CD4-positive, alpha-beta T cell (primary cell): ENCODE measurements around the gene CDCP2. TPM values are rescaled to one million over a fixed set of nuclear protein-coding genes. Genes with fewer than 3 reads are reported as not detected.

Experiments used
- ATAC-seq: fragments of 200-7000 bp; cut with Tn5 transposase; one replicate; pipeline ENCODE4 v1.10.0; 2022; ENCODE audit warnings: mild to moderate bottlenecking; ENCODE audit not compliant: poor library complexity
- CTCF ChIA-PET: fragments of 350-600 bp; sonication (Branson Sonifier 250); formaldehyde crosslinking; loops from one replicate; lab custom pipeline; 2021; ENCODE audit warnings: antibody characterized with exemption, inconsistent platforms; lab: Charles Lee
- POLR2A ChIA-PET: fragments of 350-600 bp; sonication (Branson Sonifier 250); formaldehyde crosslinking; loops from one replicate; lab custom pipeline; 2021; ENCODE audit warnings: antibody characterized with exemption, inconsistent platforms; lab: Charles Lee
- DNase-seq, 14 experiments: peaks; one replicate each; pipeline ENCODE4 v3.0.0-alpha.2; 2013 to 2020; ENCODE audit warnings: mixed read lengths in 2 of 14
- H3K27ac ChIP-seq, 2 donors: one replicate each; pipeline versions ENCODE4 v1.5.1 to v1.7.0; 2013; ENCODE audit warnings: low read length in 2 of 2, low read depth in 1 of 2, mild to moderate bottlenecking in 1 of 2
- H3K27me3 ChIP-seq, 2 experiments: 1 replicate in 1 of 2; 2 replicates in 1 of 2; pipeline versions ENCODE4 v1.6.1 to v1.7.0; 2013; ENCODE audit warnings: low read length in 2 of 2, control low read depth in 1 of 2, mild to moderate bottlenecking in 1 of 2, moderate library complexity in 1 of 2; ENCODE audit not compliant: insufficient read depth in 2 of 2, control insufficient read depth in 1 of 2
- H3K36me3 ChIP-seq: one replicate; pipeline ENCODE4 v1.6.1; 2013; ENCODE audit warnings: low read length, control low read depth; ENCODE audit not compliant: insufficient read depth
- H3K4me1 ChIP-seq: one replicate; pipeline ENCODE4 v1.6.1; 2013; ENCODE audit warnings: low read length, control low read depth; ENCODE audit not compliant: insufficient read depth
- H3K4me3 ChIP-seq: one replicate; pipeline ENCODE4 v1.5.1; 2013; ENCODE audit warnings: mild to moderate bottlenecking, low read length, moderate library complexity
- H3K9me3 ChIP-seq, 2 experiments: 1 replicate in 1 of 2; 2 replicates in 1 of 2; pipeline versions ENCODE4 v1.6.1 to v1.7.0; 2013; ENCODE audit warnings: low read length in 2 of 2, mild to moderate bottlenecking in 2 of 2, control low read depth in 1 of 2, moderate library complexity in 1 of 2; ENCODE audit not compliant: control insufficient read depth in 1 of 2, insufficient read depth in 1 of 2
- H3K27ac Mint-ChIP-seq: one replicate; pipeline ENCODE4 v1.8.0; 2020; ENCODE audit warnings: mixed read lengths
- H3K27me3 Mint-ChIP-seq: one replicate; pipeline ENCODE4 v1.8.0; 2021; ENCODE audit warnings: mixed read lengths
- H3K36me3 Mint-ChIP-seq: one replicate; pipeline ENCODE4 v1.8.0; 2021; ENCODE audit warnings: low read depth, mixed read lengths
- H3K4me1 Mint-ChIP-seq: one replicate; pipeline ENCODE4 v1.8.0; 2021; ENCODE audit warnings: low read depth, mixed read lengths
- H3K4me3 Mint-ChIP-seq: one replicate; pipeline ENCODE4 v1.8.0; 2020; ENCODE audit warnings: mild to moderate bottlenecking, mixed read lengths
- H3K9me3 Mint-ChIP-seq: one replicate; pipeline ENCODE4 v1.8.0; 2020; ENCODE audit warnings: mixed read lengths
- intact Hi-C, 2 experiments: fragments of 100-400 bp; cut with DNase I in 1 of 2; cut with micrococcal nuclease in 1 of 2; formaldehyde crosslinking; loops; one replicate each; pipeline versions ENCODE4 v1.15.1 to v1.9.0; 2023 to 2025; cut with DNase I, micrococcal nuclease
- total RNA-seq, 174 experiments: library from RNA in 2 of 174; stranded (reverse) in 2 of 174; gene quantifications; one replicate each; pipeline ENCODE4 v1.2.3 and lab custom pipeline; 2021 to 2026
- TF ChIP-seq, protein P1 (sequence below): fragments of 200-600 bp; IDR thresholded peaks from one replicate; pipeline ENCODE4 v1.8.0; 2022; ENCODE audit warnings: antibody characterized with exemption, mild to moderate bottlenecking

CDCP2 gene
- total RNA-seq, 2 experiments from 2014 or later, result not detected

DNA sequence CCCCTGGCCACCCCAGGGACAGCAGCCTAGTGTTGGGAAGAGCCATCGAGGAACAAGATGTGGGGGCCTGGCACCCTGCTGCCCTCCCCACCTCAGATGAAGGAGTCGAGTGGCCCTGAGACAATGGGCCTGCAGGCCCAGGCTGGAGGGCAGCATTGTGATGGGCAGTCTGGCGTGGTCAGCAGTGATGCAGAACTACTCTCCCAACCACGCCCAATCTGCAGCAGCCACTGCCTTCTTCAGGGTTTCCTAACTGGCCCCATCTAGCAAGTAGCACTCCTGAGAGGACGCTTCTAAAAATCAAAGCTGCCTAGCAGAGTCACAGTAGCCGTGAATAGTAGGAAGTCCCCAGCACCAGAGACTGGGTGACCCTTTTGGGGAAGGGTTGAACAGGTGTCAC, 18.5 kb downstream of the CDCP2 start:
- DNase-seq, result no peak
- Histone ChIP-seq H3K27ac (no peak overlapping the region), H3K27me3 (no peaks in the 10 kb centered on the region), H3K9me3 (peaks cover 0 to 4% of the 10 kb centered on the region in 2 experiments), H3K36me3 (no peaks in the 10 kb centered on the region), H3K4me3 (no peak overlapping the region), H3K4me1 (no peaks in the 10 kb centered on the region)
- no peak overlapping the region for H3K27ac Mint-ChIP-seq
- intact Hi-C loops, result no loop called here
- H3K27me3 Mint-ChIP-seq, result no peaks in the 10 kb centered on the region
- H3K9me3 Mint-ChIP-seq, result no peaks in the 10 kb centered on the region
- CTCF ChIA-PET, result no interaction called here
- H3K4me1 Mint-ChIP-seq, result no peaks in the 10 kb centered on the region
- H3K4me3 Mint-ChIP-seq, result no peak overlapping the region
- H3K36me3 Mint-ChIP-seq, result no peaks in the 10 kb centered on the region
- TF ChIP-seq, protein P1, sequence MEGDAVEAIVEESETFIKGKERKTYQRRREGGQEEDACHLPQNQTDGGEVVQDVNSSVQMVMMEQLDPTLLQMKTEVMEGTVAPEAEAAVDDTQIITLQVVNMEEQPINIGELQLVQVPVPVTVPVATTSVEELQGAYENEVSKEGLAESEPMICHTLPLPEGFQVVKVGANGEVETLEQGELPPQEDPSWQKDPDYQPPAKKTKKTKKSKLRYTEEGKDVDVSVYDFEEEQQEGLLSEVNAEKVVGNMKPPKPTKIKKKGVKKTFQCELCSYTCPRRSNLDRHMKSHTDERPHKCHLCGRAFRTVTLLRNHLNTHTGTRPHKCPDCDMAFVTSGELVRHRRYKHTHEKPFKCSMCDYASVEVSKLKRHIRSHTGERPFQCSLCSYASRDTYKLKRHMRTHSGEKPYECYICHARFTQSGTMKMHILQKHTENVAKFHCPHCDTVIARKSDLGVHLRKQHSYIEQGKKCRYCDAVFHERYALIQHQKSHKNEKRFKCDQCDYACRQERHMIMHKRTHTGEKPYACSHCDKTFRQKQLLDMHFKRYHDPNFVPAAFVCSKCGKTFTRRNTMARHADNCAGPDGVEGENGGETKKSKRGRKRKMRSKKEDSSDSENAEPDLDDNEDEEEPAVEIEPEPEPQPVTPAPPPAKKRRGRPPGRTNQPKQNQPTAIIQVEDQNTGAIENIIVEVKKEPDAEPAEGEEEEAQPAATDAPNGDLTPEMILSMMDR, result no peak
- ATAC-seq, result no peak
- POLR2A ChIA-PET, result no interaction called here

DNA sequence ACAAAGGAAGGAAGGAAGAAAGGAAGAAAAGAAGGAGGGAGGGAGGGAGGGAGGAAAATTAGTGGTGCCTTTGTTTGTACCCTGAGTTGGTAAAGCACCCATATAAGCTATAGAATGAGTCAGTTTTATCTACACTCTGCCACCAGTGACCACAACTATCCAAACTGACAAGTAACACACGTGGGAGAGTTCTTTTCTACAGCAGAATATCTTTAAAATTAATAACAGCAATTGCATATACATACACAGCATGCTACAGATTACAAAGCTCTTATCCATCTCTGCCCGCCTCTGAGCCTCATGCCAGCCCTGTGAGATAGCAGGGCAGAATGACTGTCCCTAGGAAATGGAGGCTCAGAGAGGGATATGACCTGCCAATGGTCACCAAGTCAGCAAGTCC, 20.3 kb downstream of the CDCP2 start:
- DNase-seq (no peak), ATAC-seq (no peak)
- H3K9me3 ChIP-seq, result no peaks in the 10 kb centered on the region
- ChIA-PET CTCF (interaction anchor here (1.4 kb wide), 1 partner anchor 11 kb away, joined by 4 read pairs; no protein-coding TSS in a partner anchor), POLR2A (no interaction called here)
- Mint-ChIP-seq H3K27me3 (no peaks in the 10 kb centered on the region), H3K4me1 (no peaks in the 10 kb centered on the region), H3K4me3 (no peak overlapping the region), H3K27ac (no peak overlapping the region), H3K36me3 (no peaks in the 10 kb centered on the region), H3K9me3 (no peaks in the 10 kb centered on the region)
- TF ChIP-seq, protein P1, result no peak
- intact Hi-C loops, result no loop called here
- H3K36me3 ChIP-seq, result no peaks in the 10 kb centered on the region
- H3K4me1 ChIP-seq, result no peaks in the 10 kb centered on the region
- no peak overlapping the region for H3K4me3 ChIP-seq
- no peak overlapping the region for H3K27ac ChIP-seq
- H3K27me3 ChIP-seq, result no peaks in the 10 kb centered on the region

DNA sequence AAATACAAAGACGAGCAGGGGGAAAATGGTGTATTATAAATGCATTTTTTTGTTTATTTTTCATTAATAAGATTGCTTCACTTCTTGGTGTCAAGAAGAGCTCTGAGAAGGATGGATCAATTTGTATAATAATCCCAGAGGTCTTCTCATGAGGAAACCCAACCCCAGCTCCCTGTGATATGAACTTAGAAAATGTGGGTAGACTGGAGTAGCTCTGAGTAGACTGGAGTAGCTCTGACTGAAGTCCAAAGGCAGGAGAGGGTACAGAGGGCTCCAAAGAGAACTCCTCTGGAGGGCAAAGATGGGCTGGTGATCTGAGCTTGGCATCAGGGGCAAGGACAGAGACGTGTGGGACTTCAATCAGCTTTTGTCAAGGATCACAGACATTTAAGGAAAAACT, 21.4 kb downstream of the CDCP2 start:
- Mint-ChIP-seq H3K4me1 (no peaks in the 10 kb centered on the region), H3K9me3 (no peaks in the 10 kb centered on the region), H3K4me3 (no peak overlapping the region), H3K27me3 (no peaks in the 10 kb centered on the region), H3K36me3 (no peaks in the 10 kb centered on the region), H3K27ac (no peak overlapping the region)
- ChIA-PET POLR2A (no interaction called here), CTCF (no interaction called here)
- Histone ChIP-seq H3K36me3 (no peaks in the 10 kb centered on the region), H3K4me1 (no peaks in the 10 kb centered on the region), H3K4me3 (no peak overlapping the region), H3K9me3 (no peaks in the 10 kb centered on the region), H3K27ac (no peak overlapping the region), H3K27me3 (no peaks in the 10 kb centered on the region)
- intact Hi-C loops, result no loop called here
- no peak for ATAC-seq
- TF ChIP-seq, protein P1, result no peak
- no peak for DNase-seq
